ENCODE measurements around the gene ANKRD39. TPM values are rescaled to one million over a fixed set of nuclear protein-coding genes. Genes with fewer than 3 reads are reported as not detected.

ANKRD39 gene
- total RNA-seq, 2 donors from 2014 or later, result 8.4 to 18.0 TPM

DNA sequence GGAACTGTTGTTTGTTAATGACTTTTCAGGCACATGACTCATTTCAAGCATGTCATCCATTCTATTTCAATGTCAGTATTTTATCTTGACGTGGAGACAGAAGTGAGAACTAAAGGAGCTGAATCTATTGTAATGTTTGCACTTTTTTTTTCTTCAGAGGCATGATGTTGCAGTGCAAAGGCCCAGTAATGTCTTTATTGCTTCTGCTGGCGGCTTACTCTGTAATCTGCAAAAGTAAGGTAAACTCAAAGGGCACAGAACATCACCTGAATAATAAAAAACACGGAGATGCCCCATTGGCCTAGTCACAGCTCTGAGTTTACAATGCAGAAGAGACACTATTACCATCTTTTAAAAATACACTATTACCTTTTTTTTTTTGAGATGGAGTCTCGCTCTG is 44.2 kb downstream of the ANKRD39 start:
- no peak overlapping the region for H3K27ac ChIP-seq
- no peak for ATAC-seq (ENCODE audit: insufficient number of reproducible peaks, low FRiP score, low read depth)
- no peaks in the 10 kb centered on the region for H3K27me3 ChIP-seq (replicated peaks; ENCODE audit: insufficient read depth)
- H3K36me3 ChIP-seq, result no peaks in the 10 kb centered on the region
- no peaks in the 10 kb centered on the region for H3K9me3 ChIP-seq
- H3K4me1 ChIP-seq (ENCODE audit: control insufficient read depth in 1 of 2, low read depth in 2 of 2), result peaks cover 14 to 32% of the 10 kb centered on the region in 2 donors
- no peak overlapping the region for H3K4me3 ChIP-seq
- no peak for TF ChIP-seq CTCF (IDR thresholded peaks at IDR 0.05)
- no peak for DNase-seq (ENCODE audit: low spot score)

GRCh38 chr2:96811917-96812316 is 45.9 kb downstream of the ANKRD39 start:
- no peak for TF ChIP-seq CTCF (IDR thresholded peaks at IDR 0.05)
- ATAC-seq (ENCODE audit: insufficient number of reproducible peaks, low FRiP score, low read depth) (no peak), DNase-seq (ENCODE audit: low spot score) (no peak)
- Histone ChIP-seq H3K4me3 (no peak overlapping the region), H3K9me3 (no peaks in the 10 kb centered on the region), H3K27me3 (replicated peaks; ENCODE audit: insufficient read depth) (no peaks in the 10 kb centered on the region), H3K4me1 (ENCODE audit: control insufficient read depth in 1 of 2, low read depth in 2 of 2) (peaks cover 0 to 15% of the 10 kb centered on the region in 2 donors), H3K36me3 (no peaks in the 10 kb centered on the region), H3K27ac (no peak overlapping the region)

- Histone ChIP-seq H3K4me1 (ENCODE audit: control insufficient read depth in 1 of 2, low read depth in 2 of 2) (peaks cover 0 to 15% of the 10 kb centered on the region in 2 donors), H3K27me3 (replicated peaks; ENCODE audit: insufficient read depth) (no peaks in the 10 kb centered on the region), H3K27ac (no peak overlapping the region), H3K36me3 (no peaks in the 10 kb centered on the region), H3K4me3 (no peak overlapping the region), H3K9me3 (no peaks in the 10 kb centered on the region)
- DNase-seq (ENCODE audit: low spot score), result no peak
- TF ChIP-seq CTCF (IDR thresholded peaks at IDR 0.05), result no peak
- ATAC-seq (ENCODE audit: insufficient number of reproducible peaks, low FRiP score, low read depth), result no peak
These were observed 47.0 kb downstream of the ANKRD39 start for GRCh38 chr2:96810783-96811192.

- no peaks in the 10 kb centered on the region for H3K36me3 ChIP-seq
- TF ChIP-seq CTCF (IDR thresholded peaks at IDR 0.05), result no peak
- ATAC-seq (ENCODE audit: insufficient number of reproducible peaks, low FRiP score, low read depth), result no peak
- no peaks in the 10 kb centered on the region for H3K27me3 ChIP-seq (replicated peaks; ENCODE audit: insufficient read depth)
- DNase-seq (ENCODE audit: low spot score), result no peak
- no peak overlapping the region for H3K27ac ChIP-seq
- H3K9me3 ChIP-seq, result no peaks in the 10 kb centered on the region
- H3K4me1 ChIP-seq (ENCODE audit: control insufficient read depth in 1 of 2, low read depth in 2 of 2), result peaks cover 0 to 13% of the 10 kb centered on the region in 2 donors
- H3K4me3 ChIP-seq, result no peak overlapping the region
These were observed 47.6 kb downstream of the ANKRD39 start for GRCh38 chr2:96809951-96810782.

DNA sequence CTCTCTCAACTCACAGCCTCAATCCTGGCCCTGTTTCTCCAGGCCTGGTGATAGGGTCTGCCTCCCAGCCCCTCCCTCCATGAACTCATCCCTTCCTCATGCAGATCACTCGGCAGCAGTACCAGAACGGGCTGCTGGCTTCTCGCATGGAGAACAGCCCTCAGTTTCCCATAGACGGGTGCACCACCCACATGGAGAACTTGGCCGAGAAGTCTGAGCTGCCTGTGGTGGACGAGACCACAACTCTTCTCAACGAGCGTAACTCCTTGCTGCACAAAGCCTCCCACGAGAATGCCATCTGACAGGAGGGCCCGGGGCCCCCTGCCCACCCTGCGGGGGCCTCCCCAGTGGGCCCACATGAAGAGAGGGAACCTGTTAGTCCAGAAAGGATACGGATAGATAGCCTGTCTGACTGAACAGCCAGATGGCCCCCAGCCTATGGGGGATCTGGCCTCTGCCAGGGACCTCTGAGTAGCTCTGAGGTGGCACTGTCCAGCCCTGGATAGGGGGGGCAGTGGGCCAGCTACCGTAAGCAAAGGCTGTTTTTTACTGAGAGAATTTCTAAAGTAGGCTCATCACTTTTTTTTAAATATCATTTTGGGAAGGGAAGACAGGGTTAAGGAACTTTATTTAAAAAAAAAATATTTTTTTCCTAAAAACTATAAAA is 48.5 kb downstream of the ANKRD39 start:
- H3K4me1 ChIP-seq (ENCODE audit: control insufficient read depth in 1 of 2, low read depth in 2 of 2), result peaks cover 0 to 10% of the 10 kb centered on the region in 2 donors
- no peak for ATAC-seq (ENCODE audit: insufficient number of reproducible peaks, low FRiP score, low read depth)

More for the DNA sequence above, 48.5 kb downstream of the ANKRD39 start:
- no peak overlapping the region for H3K27ac ChIP-seq
- no peaks in the 10 kb centered on the region for H3K27me3 ChIP-seq (replicated peaks; ENCODE audit: insufficient read depth)
- no peaks in the 10 kb centered on the region for H3K9me3 ChIP-seq
- no peaks in the 10 kb centered on the region for H3K36me3 ChIP-seq
- no peak overlapping the region for H3K4me3 ChIP-seq
- TF ChIP-seq CTCF (IDR thresholded peaks at IDR 0.05), result no peak
- DNase-seq (ENCODE audit: low spot score), result no peak
